Measurements from ENCODE around the gene CCNE1.

GRCh38 chr19:29785955-29786589 is 25.7 kb upstream of the CCNE1 start:
- no peak; the same call in 1 of the 2 replicates for TF ChIP-seq CTCF (IDR thresholded peaks at IDR 0.05)
- TF ChIP-seq TCF7L2 (IDR thresholded peaks at IDR 0.05; ENCODE audit: low read depth, low read length): no peak
- TF ChIP-seq SIN3A (IDR thresholded peaks at IDR 0.05; ENCODE audit: borderline replicate concordance, insufficient read depth, low read depth, low read length): no peak
